GM12878 (cell line): ENCODE data around the gene PHEX. TPM values are rescaled to one million over a fixed set of nuclear protein-coding genes. Genes with fewer than 3 reads are reported as not detected.

Source experiments
- ATAC-seq: fragments of 200-7000 bp; cut with Tn5 transposase; 3 replicates; pipeline ENCODE4 v1.9.1; 2020; ENCODE audit warnings: mild to moderate bottlenecking, moderate library complexity
- BruUV-seq: library from RNA; stranded (reverse); fragments of 400-500 nt; replicated peaks from 2 replicates; lab custom pipeline; 2021; lab: Mats Ljungman, UMichigan
- CTCF ChIA-PET: fragments of 300-600 bp; sonication (Branson Sonifier 250); formaldehyde crosslinking; extraction: SDS; loops from one replicate; lab custom pipeline; 2021; ENCODE audit warnings: inconsistent platforms; lab: Yijun Ruan, JAX
- POLR2A ChIA-PET: fragments of 350-600 bp; formaldehyde crosslinking; extraction: SDS; loops from one replicate; lab custom pipeline; 2021; ENCODE audit warnings: inconsistent platforms; lab: Charles Lee
- RAD21 ChIA-PET: fragments of 300-600 bp; sonication (Branson Sonifier 250); formaldehyde crosslinking; loops from one replicate; lab custom pipeline; 2023; ENCODE audit warnings: antibody characterized with exemption; ENCODE audit not compliant: unreplicated experiment; lab: Charles Lee
- SMC1A ChIA-PET: fragments of 300-600 bp; sonication (Branson Sonifier 250); formaldehyde crosslinking; loops from one replicate; lab custom pipeline; 2023; ENCODE audit not compliant: unreplicated experiment, uncharacterized antibody; lab: Charles Lee
- DNase-seq: peaks from one replicate; pipeline ENCODE4 v3.0.0-alpha.2; 2011; ENCODE audit warnings: low read depth, low spot score
- FAIRE-seq: peaks from 3 replicates; lab custom pipeline; 2011; peaks lifted over from hg19 to GRCh38; lab: Jason Lieb, UNC
- H2AFZ ChIP-seq: 2 replicates; pipeline ENCODE4 v1.6.0; 2011; ENCODE audit warnings: low read depth, low read length, control low read depth; ENCODE audit not compliant: control insufficient read depth
- H3K27ac ChIP-seq: 2 replicates; pipeline ENCODE4 v1.5.1; 2011; ENCODE audit warnings: control low read depth; ENCODE audit not compliant: control insufficient read depth, insufficient read depth
- H3K27me3 ChIP-seq, 2 experiments: replicated peaks in 1 of 2; 2 replicates each; pipeline versions ENCODE4 v1.6.0 to v1.6.1; 2011; ENCODE audit warnings: low read length in 1 of 2; ENCODE audit not compliant: control insufficient read depth in 2 of 2, insufficient read depth in 2 of 2
- H3K36me3 ChIP-seq, 2 experiments: 2 replicates each; pipeline ENCODE4 v1.5.1; 2011; ENCODE audit warnings: low read length in 1 of 2; ENCODE audit not compliant: control insufficient read depth in 2 of 2, insufficient read depth in 2 of 2
- H3K4me1 ChIP-seq: 2 replicates; pipeline ENCODE4 v1.6.1; 2011; ENCODE audit warnings: mild to moderate bottlenecking, low read length, moderate library complexity, mixed read lengths; ENCODE audit not compliant: control insufficient read depth, insufficient read depth
- H3K4me2 ChIP-seq: 2 replicates; pipeline ENCODE4 v1.6.0; 2011; ENCODE audit warnings: control low read depth; ENCODE audit not compliant: control insufficient read depth, insufficient read depth
- H3K4me3 ChIP-seq: fragments of 200-600 bp; sonication (generic); 2 replicates; pipeline ENCODE4 v1.5.1; 2016
- H3K79me2 ChIP-seq: 2 replicates; pipeline ENCODE4 v1.6.0; 2011; ENCODE audit warnings: low read length; ENCODE audit not compliant: control insufficient read depth, insufficient read depth
- H3K9ac ChIP-seq: 2 replicates; pipeline ENCODE4 v1.8.0; 2011; ENCODE audit warnings: low read length, control low read depth, mixed read lengths; ENCODE audit not compliant: control insufficient read depth, insufficient read depth
- H3K9me3 ChIP-seq: replicated peaks from 3 replicates; pipeline ENCODE4 v1.5.1; 2011; ENCODE audit warnings: mild to moderate bottlenecking, low read length; ENCODE audit not compliant: control insufficient read depth, insufficient read depth
- H4K20me1 ChIP-seq: 2 replicates; pipeline ENCODE4 v1.6.0; 2011; ENCODE audit not compliant: control insufficient read depth, insufficient read depth
- E2F4 ChIP-seq: IDR thresholded peaks from 2 replicates; pipeline ENCODE4 v1.6.1; 2012; ENCODE audit warnings: low read depth, low read length, improper control_type of control experiment
- IKZF2 ChIP-seq, 2 experiments: fragments of 450-650 bp; IDR thresholded peaks; 2 replicates each; pipeline ENCODE4 v1.6.1; 2017; ENCODE audit warnings: mild to moderate bottlenecking in 2 of 2, moderate library complexity in 2 of 2
- IRF4 ChIP-seq: IDR thresholded peaks from 2 replicates; pipeline ENCODE4 v1.6.1; 2011; ENCODE audit warnings: low read depth, low read length
- MLLT1 ChIP-seq: fragments of 450-650 bp; IDR thresholded peaks from 2 replicates; pipeline ENCODE4 v1.6.1; 2016; ENCODE audit warnings: mild to moderate bottlenecking
- NFXL1 ChIP-seq: fragments of 450-650 bp; IDR thresholded peaks from 2 replicates; pipeline ENCODE4 v1.6.1; 2017; ENCODE audit warnings: antibody characterized with exemption, mild to moderate bottlenecking, borderline replicate concordance
- PBX3 ChIP-seq: IDR thresholded peaks from 2 replicates; pipeline ENCODE4 v1.6.1; 2011; ENCODE audit warnings: mild to moderate bottlenecking, low read depth, low read length, moderate library complexity; ENCODE audit not compliant: insufficient replicate concordance
- SIN3A ChIP-seq: IDR thresholded peaks from 2 replicates; pipeline ENCODE4 v1.6.1; 2012; ENCODE audit warnings: low read depth, low read length, improper control_type of control experiment
- SMARCA5 ChIP-seq: fragments of 450-650 bp; IDR thresholded peaks from 2 replicates; pipeline ENCODE4 v1.6.1; 2017; ENCODE audit warnings: mild to moderate bottlenecking
- SMC3 ChIP-seq: IDR thresholded peaks from 2 replicates; pipeline ENCODE4 v1.6.1; 2011; ENCODE audit warnings: low read length, improper control_type of control experiment, borderline replicate concordance
- TCF3 ChIP-seq: IDR thresholded peaks from 2 replicates; pipeline ENCODE4 v1.6.1; 2012; ENCODE audit warnings: low read depth, mild to moderate bottlenecking, low read length, borderline replicate concordance; ENCODE audit not compliant: insufficient read depth
- YY1 ChIP-seq: IDR thresholded peaks from 2 replicates; pipeline ENCODE4 v1.6.1; 2011; ENCODE audit warnings: low read depth, mild to moderate bottlenecking, low read length
- WGBS: methylation state at CpG from one replicate; pipeline ENCODE4 v1.1.6; 2016; ENCODE audit warnings: low lambda C conversion rate; ENCODE audit not compliant: insufficient replicate concordance, insufficient coverage; ENCODE audit errors: missing lambda C conversion rate; 5-methylcytosine and 5-hydroxymethylcytosine counted together
- in situ Hi-C: fragments of 300-500 bp; cut with MboI; formaldehyde crosslinking; loops from 9 replicates; pipeline ENCODE4 v1.14.3; 2018; ENCODE audit warnings: mixed read lengths
- intact Hi-C: fragments of 100-400 bp; cut with micrococcal nuclease; formaldehyde crosslinking; loops from one replicate; pipeline ENCODE4 v1.14.2; 2022; ENCODE audit not compliant: unreplicated experiment
- polyA plus RNA-seq, 11 experiments: library from polyadenylated mRNA; depleted of rRNA in 4 of 11; unstranded in 6 of 11; stranded (reverse) in 5 of 11; fragments of >200 nt; fragmentation: Nextera tagmentation in 4 of 11; fragmentation: Illumina TruSeq in 1 of 11; extraction: Ambion mirVana in 4 of 11; extraction: Trizol in 1 of 11; gene quantifications; 1 replicate in 1 of 11; 2 replicates in 10 of 11; pipeline versions ENCODE4 v1.2.1 to v1.2.3, GENCODE V29; 2011 to 2016; ENCODE audit warnings: inconsistent platforms in 2 of 11, missing spikeins in 2 of 11, low read depth in 1 of 11
- total RNA-seq, 4 experiments: library from RNA; depleted of rRNA in 3 of 4; stranded (reverse); fragments of >200 nt in 3 of 4; fragmentation: Illumina TruSeq in 1 of 4; extraction: Trizol in 1 of 4; gene quantifications; 2 replicates each; pipeline versions ENCODE4 v1.2.1 to v1.2.3, GENCODE V29; 2013 to 2021
- TF ChIP-seq, protein P1 (sequence below): fragments of 450-650 bp; formaldehyde crosslinking; IDR thresholded peaks from 2 replicates; pipeline ENCODE4 v1.5.0; 2022; ENCODE audit warnings: mild to moderate bottlenecking, missing genetic modification characterization

The PHEX gene
- total and polyA plus RNA-seq, 10 of the 15 experiments (the other 5 are each of a cell fraction or from before 2014, with no cell fraction given): 0.12 to 97.2 (median 0.55) TPM

- no peak for TF ChIP-seq SMC3
- no peak for TF ChIP-seq SMARCA5
- TF ChIP-seq YY1: no peak
Observed at GRCh38 chrX:22033818-22034217, 1.7 kb downstream of the PHEX start (continued).

DNA sequence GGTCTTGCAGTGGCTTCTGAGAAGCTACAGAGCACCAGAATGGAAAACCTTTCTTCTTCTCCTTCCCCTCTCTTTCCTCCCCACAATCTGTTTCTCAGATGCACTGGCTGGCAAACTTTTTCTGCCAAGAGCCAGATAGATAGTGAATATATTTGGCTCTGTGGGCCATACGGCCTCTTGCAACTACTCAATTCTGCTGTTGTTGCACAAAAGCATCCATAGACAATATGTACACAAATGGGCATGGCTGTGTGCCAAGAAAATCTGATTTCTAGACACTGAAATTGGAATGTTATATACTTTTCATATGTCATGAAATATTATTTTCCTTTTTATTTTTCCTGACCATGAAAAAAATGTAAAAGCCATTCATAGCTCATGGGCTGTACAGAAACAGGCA is 3.1 kb downstream of the PHEX start:
- RAD21 ChIA-PET: interaction anchor here (0.7 to 5.1 kb wide), 6 partner anchors 17 to 47 kb away, joined by 3 to 51 read pairs (median 5); no protein-coding TSS in a partner anchor
- intact Hi-C loops: no loop called here

More for the DNA sequence above, 3.1 kb downstream of the PHEX start:
- no peaks in the 10 kb centered on the region for H3K36me3 ChIP-seq
- 14% methylated on average over 1 of the region's 1 CpG for WGBS
- H3K27ac ChIP-seq: no peak overlapping the region
- H3K9me3 ChIP-seq: no peaks in the 10 kb centered on the region
- H3K9ac ChIP-seq: no peak overlapping the region
- SMC1A ChIA-PET: interaction anchor here (0.9 to 4.7 kb wide), 8 partner anchors 10 to 76 kb away, joined by 3 to 50 read pairs (median 6); no protein-coding TSS in a partner anchor
- no peaks in the 10 kb centered on the region for H3K27me3 ChIP-seq
- CTCF ChIA-PET: interaction anchor here (1.2 to 1.5 kb wide), 3 partner anchors 10 to 46 kb away, joined by 3 to 4 read pairs (median 3); no protein-coding TSS in a partner anchor
- no peak overlapping the region for H3K4me2 ChIP-seq
- FAIRE-seq (no peak), DNase-seq (no peak), ATAC-seq (no peak)
- H3K79me2 ChIP-seq: no peaks in the 10 kb centered on the region
- POLR2A ChIA-PET: interaction anchor here (0.7 kb wide), 1 partner anchor 40 kb away, joined by 3 read pairs; no protein-coding TSS in a partner anchor
- H3K4me3 ChIP-seq: no peak overlapping the region
- no peaks in the 10 kb centered on the region for H3K4me1 ChIP-seq
- no peaks in the 10 kb centered on the region for H4K20me1 ChIP-seq
- H2AFZ ChIP-seq: no peak overlapping the region
- in situ Hi-C loops: no loop called here
- TF ChIP-seq IRF4 (no peak), SIN3A (no peak), NFXL1 (no peak), PBX3 (no peak), E2F4 (no peak), MLLT1 (no peak), IKZF2 (IDR thresholded peaks at IDR 0.05) (no peak), TCF3 (no peak)
- TF ChIP-seq, protein P1, sequence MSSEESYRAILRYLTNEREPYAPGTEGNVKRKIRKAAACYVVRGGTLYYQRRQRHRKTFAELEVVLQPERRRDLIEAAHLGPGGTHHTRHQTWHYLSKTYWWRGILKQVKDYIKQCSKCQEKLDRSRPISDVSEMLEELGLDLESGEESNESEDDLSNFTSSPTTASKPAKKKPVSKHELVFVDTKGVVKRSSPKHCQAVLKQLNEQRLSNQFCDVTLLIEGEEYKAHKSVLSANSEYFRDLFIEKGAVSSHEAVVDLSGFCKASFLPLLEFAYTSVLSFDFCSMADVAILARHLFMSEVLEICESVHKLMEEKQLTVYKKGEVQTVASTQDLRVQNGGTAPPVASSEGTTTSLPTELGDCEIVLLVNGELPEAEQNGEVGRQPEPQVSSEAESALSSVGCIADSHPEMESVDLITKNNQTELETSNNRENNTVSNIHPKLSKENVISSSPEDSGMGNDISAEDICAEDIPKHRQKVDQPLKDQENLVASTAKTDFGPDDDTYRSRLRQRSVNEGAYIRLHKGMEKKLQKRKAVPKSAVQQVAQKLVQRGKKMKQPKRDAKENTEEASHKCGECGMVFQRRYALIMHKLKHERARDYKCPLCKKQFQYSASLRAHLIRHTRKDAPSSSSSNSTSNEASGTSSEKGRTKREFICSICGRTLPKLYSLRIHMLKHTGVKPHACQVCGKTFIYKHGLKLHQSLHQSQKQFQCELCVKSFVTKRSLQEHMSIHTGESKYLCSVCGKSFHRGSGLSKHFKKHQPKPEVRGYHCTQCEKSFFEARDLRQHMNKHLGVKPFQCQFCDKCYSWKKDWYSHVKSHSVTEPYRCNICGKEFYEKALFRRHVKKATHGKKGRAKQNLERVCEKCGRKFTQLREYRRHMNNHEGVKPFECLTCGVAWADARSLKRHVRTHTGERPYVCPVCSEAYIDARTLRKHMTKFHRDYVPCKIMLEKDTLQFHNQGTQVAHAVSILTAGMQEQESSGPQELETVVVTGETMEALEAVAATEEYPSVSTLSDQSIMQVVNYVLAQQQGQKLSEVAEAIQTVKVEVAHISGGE (CRISPR knock-in tag): no peak
- no TSS peak for BruUV-seq
